ENCODE results near the gene ADGRL1. TPM values are rescaled to one million over a fixed set of nuclear protein-coding genes. Genes with fewer than 3 reads are reported as not detected.

Gene ADGRL1
- total and polyA plus RNA-seq, 2 donors (not counting 3 experiments of a cell fraction or from before 2014, with no cell fraction given): 7.3 to 8.3 TPM

DNA sequence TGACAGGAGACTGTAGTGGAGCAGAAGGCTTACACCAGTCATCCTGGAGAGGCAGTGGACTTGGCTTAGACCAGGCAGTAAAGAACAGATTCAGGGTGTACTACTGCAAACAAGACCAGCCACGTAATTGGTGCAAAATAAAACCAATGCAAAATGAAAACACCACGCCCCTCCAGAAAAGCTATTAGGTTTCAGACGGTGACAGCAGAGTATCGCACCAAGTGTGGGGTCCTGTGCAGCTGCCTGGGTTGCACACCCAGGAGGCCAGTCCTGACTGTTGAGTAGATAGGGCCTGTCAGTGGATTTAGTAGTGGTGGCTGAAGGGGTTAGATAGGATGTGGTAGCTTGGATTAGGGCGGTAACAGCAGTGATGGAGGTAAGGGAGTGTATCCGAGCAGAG, 83.0 kb downstream of the ADGRL1 start:
- H3K27me3 ChIP-seq (ENCODE audit: control insufficient read depth in 2 of 2, insufficient read depth in 2 of 2, low read length in 2 of 2): no peaks in the 10 kb centered on the region

More for the DNA sequence above, 83.0 kb downstream of the ADGRL1 start:
- peaks cover 0 to 3% of the 10 kb centered on the region in 2 experiments for H3K36me3 ChIP-seq (ENCODE audit: control insufficient read depth in 2 of 2, extremely low read depth in 1 of 2, insufficient read depth in 2 of 2, low read length in 2 of 2)
- H3K79me2 ChIP-seq (ENCODE audit: control insufficient read depth, insufficient read depth, low read length): no peaks in the 10 kb centered on the region
- DNase-seq (ENCODE audit: low read depth, low spot score) (no peak), FAIRE-seq (no peak)
- ChIA-PET CTCF (interaction anchor here (1.7 kb wide), 1 partner anchor 14 kb away, joined by 8 read pairs; the partner anchor contains the start of gene ASF1B), POLR2A (no interaction called here)
- dilution Hi-C loops (cut with MboI; ENCODE audit: extremely low pct_ligation_motif_present, low sequenced_read_pairs): no loop called here
- peaks cover 11% of the 10 kb centered on the region for H3K4me1 ChIP-seq (ENCODE audit: control insufficient read depth, extremely low read depth, insufficient read depth, low read length)
- no peaks in the 10 kb centered on the region for H3K9me3 ChIP-seq (replicated peaks; ENCODE audit: control insufficient read depth, insufficient read depth, low read length)
- H3K9me1 ChIP-seq (replicated peaks; ENCODE audit: control insufficient read depth, extremely low read depth, insufficient read depth, low read length): no peaks in the 10 kb centered on the region
- no TSS peak for BruUV-seq (replicated peaks)
- H3K4me3 ChIP-seq (replicated peaks in 1 of 3; ENCODE audit: insufficient read depth in 1 of 3, low read depth in 1 of 3, low read length in 3 of 3): no peak overlapping the region
- H2AFZ ChIP-seq (ENCODE audit: low read depth, low read length): no peak overlapping the region
- no peak overlapping the region for H3K9ac ChIP-seq (replicated peaks; ENCODE audit: extremely low read depth, insufficient read depth, low read length)
- H4K20me1 ChIP-seq (replicated peaks; ENCODE audit: control insufficient read depth, extremely low read depth, insufficient read depth, low read length): no peaks in the 10 kb centered on the region
- no peak overlapping the region for H3K27ac ChIP-seq (ENCODE audit: insufficient read depth, low read depth, low read length)
- H3K4me2 ChIP-seq (ENCODE audit: insufficient read depth, low read length): no peak overlapping the region
- intact Hi-C loops (cut with micrococcal nuclease): no loop called here
- no peak for TF ChIP-seq POLR2AphosphoS5 (IDR thresholded peaks at IDR 0.05; ENCODE audit: insufficient read depth, low read depth, low read length)
- TF ChIP-seq MYC (IDR thresholded peaks at IDR 0.05; ENCODE audit: low read depth, low read length): no peak
- TF ChIP-seq GATA2 (IDR thresholded peaks at IDR 0.05; ENCODE audit: insufficient read depth, insufficient read length, low read depth, low read length): no peak
- no peak for TF ChIP-seq EZH2 (IDR thresholded peaks at IDR 0.05; ENCODE audit: borderline replicate concordance, low read depth, low read length, severe bottlenecking)
- TF ChIP-seq JUN (IDR thresholded peaks at IDR 0.05; ENCODE audit: borderline replicate concordance, insufficient read depth, insufficient read length, low read depth): no peak
- TF ChIP-seq, protein P1, sequence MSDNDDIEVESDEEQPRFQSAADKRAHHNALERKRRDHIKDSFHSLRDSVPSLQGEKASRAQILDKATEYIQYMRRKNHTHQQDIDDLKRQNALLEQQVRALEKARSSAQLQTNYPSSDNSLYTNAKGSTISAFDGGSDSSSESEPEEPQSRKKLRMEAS (IDR thresholded peaks at IDR 0.05; ENCODE audit: insufficient read depth, insufficient read length): no peak
- no peak for TF ChIP-seq POLR2A (IDR thresholded peaks at IDR 0.05; ENCODE audit: low read depth, low read length)
- TF ChIP-seq, protein P2, sequence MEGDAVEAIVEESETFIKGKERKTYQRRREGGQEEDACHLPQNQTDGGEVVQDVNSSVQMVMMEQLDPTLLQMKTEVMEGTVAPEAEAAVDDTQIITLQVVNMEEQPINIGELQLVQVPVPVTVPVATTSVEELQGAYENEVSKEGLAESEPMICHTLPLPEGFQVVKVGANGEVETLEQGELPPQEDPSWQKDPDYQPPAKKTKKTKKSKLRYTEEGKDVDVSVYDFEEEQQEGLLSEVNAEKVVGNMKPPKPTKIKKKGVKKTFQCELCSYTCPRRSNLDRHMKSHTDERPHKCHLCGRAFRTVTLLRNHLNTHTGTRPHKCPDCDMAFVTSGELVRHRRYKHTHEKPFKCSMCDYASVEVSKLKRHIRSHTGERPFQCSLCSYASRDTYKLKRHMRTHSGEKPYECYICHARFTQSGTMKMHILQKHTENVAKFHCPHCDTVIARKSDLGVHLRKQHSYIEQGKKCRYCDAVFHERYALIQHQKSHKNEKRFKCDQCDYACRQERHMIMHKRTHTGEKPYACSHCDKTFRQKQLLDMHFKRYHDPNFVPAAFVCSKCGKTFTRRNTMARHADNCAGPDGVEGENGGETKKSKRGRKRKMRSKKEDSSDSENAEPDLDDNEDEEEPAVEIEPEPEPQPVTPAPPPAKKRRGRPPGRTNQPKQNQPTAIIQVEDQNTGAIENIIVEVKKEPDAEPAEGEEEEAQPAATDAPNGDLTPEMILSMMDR (IDR thresholded peaks at IDR 0.05; ENCODE audit: extremely low read depth in 1 of 2, insufficient read depth in 1 of 2, low read depth in 1 of 2, low read length in 2 of 2): no peak
- no peak for TF ChIP-seq FOS (IDR thresholded peaks at IDR 0.05; ENCODE audit: borderline replicate concordance, insufficient read depth, low read length)
